CMK (cell line): Measurements from ENCODE around the gene SLC1A6.
"Not testable (repeated sequence)": the region's sequence is repeated elsewhere in the genome, so short reads cannot be mapped to it uniquely, and the experiment has no call there.

Experiments used
- DNase-seq: peaks from one replicate; pipeline ENCODE4 v3.0.0-alpha.2; 2010; ENCODE audit warnings: low read depth

SLC1A6 gene

DNA sequence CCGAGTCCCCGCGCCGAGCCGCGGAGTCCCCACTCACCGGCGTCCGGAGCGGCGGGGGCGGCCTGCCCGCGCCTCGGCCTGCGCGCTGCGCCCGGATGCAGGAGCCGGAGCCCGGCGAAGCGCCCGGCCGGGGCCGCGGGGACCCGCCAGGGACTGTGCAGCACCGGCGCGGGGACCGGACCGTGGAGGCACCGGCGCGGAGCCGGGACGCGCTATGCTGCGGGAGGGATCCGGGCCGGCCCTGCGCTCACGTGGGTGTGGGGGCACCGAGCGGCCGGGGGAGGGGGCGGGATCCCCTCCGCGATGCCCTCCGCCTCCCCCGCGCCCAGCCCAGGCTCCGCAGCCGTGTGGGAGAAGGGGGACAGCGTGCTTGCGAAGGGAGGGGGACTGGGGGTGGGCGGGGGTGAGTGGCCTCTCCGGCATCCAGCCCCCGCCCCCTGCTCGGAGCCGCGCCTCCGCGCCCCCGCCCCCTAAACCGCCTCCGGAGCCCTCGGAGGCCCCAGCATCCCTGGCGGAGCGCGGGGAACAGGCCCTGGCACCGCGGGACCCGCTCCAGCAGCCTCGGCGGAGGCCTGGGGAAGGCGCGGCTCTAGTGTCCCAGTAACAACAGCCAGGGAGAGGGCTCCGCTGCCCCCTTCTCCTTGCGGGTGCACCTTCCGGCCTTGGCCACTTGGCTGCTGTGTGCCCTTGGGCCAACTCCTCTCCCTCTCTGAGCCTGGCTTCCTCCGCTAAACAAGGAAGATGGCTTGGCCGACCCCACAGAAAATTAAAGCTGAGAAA lies at the start of gene SLC1A6:
Gene SLC1A6 (minus strand): TSS at position 389 of the 780 bp plus-strand sequence. CDS start 6,954 bp downstream, outside the sequence.
- no peak for DNase-seq

DNA sequence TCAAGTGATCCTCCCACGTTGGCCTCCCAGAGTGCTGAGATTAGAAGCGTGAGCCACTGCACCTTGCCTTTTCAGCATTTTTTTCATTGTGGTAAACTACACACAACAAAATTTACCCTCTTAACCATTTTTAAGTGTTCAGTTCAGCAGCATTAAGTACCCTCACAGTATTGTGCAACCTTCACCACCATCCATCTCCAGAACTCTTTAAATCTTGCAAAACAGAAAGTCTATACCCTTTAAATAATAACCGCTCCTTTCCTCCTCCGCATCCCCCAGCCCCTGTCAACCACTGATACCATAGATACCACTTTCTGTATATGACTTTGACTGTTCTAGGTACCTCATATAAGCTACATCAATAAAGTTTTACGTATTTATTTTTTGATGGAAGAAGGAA lies 48.8 kb upstream of the SLC1A6 start:
- DNase-seq = no peak

DNA sequence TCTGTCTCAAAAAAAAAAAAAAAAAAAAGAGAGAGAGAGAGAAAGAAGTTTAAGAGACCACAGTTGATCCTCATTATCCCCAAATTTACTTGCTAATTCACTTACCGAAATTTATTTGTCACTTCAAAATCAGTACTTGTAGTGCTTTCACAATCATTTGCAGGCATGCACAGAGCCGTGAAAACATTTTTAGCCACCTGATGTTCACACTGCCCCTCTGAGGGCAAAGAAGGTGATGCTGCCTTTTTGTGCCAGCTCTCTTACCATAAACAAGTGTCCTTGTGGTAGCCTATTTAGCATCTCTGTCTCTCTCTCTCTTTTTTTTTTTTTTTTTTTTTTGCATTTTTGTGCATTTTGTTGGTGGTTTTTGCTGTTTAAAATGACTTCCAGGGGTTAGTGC lies 45.6 kb upstream of the SLC1A6 start:
- no peak for DNase-seq

DNA sequence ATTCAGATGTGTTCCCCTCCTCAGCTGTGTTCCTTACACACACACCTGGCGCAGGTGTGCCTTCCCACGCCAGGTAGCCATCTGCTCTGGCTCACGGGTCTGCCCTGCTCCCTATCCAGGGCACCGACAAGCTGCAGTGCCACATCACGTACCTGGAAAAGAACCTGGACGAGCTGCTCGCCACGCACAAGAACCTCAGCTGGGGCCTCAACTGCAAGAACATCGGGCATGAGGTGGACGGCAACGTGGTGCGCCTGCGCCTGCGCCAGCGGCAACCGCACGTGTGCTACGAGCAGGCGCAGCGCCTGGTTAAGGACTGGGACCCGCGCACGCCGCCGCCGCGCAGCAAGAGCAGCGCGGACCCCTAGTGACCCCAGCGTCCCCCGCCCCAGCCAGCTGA lies 43.1 kb upstream of the SLC1A6 start:
- no peak for DNase-seq

DNA sequence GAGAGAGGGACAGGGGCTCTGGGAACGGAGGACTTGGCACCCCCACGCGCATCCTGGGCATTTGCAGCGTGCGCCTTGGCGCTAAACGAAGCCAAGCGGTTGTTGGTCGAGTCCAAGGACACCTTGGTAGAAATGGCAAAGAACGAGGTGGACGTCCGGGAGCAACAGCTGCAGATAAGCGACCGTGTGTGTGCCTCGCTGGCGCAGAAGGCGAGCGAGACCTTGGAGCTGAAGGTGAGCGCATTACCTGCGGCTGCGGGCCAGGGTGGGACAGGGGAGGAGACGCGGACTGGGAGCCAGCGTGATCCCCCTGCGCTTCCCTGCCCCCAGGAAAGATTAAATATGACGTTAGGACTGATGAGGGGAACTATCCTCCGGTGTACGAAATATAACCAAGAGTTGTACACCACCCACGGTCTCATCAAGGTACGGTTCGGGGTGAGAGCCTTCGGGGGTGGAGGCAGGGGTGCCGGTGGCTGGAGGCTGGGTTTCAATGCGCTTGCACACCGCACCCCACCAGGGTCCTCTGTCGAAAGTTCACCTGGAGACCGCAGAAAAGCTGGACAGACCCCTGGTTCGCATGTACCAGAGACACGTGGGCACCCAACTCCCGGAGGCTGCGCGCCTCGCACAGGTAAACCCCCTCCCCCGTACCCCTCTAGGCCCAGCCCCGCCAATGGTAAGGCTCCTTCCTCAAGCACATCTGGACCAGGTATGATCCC lies 41.8 kb upstream of the SLC1A6 start:
- no peak for DNase-seq

DNA sequence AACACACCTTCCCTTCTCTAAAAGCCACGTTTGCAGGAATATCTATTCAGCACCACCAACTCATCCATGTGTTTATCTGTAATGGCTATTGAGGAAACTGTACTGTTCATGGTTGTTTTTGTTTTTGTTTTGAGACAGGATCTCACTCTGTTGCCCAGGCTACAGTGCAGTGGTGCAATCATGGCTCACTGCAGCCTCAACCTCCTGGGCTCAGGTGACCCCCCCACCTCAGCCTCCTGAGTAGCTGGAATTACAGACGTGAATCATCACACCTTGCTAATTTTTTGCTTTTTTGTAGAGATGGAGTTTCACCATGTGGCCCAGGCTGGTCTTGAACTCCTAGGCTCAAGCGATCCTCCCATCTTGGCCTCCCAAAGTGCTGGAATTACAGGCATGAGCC lies 39.2 kb upstream of the SLC1A6 start:
- DNase-seq = not testable (repeated sequence)

DNA sequence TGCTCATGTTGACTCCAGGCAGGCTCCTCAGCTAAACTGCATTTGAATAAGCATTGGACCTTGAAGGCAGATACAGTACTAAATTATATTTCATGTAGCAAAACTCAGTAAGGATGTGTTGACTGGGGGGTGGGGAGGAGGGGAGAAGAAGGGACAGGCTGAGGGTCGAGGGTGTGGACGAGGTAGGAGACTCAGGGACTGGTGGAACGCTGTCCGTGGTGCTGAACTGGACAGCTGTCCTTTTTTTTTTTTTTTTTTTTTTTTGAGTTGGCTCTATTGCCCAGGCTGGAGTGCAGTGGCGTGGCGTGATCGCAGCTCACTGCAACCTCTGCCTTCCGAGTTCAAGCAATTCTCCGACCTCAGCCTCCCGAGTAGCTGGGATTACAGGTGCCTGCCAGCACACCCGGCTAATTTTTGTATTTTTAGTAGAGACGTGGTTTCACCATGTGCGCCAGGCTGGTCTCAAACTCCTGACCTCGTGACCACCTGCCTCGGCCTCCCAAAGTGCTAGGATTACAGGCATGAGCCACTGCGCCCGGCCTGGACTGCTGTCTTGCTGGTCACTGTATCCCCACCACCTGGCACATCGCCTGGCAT lies 36.4 kb upstream of the SLC1A6 start:
- peak; percentile 18 for DNase-seq

DNA sequence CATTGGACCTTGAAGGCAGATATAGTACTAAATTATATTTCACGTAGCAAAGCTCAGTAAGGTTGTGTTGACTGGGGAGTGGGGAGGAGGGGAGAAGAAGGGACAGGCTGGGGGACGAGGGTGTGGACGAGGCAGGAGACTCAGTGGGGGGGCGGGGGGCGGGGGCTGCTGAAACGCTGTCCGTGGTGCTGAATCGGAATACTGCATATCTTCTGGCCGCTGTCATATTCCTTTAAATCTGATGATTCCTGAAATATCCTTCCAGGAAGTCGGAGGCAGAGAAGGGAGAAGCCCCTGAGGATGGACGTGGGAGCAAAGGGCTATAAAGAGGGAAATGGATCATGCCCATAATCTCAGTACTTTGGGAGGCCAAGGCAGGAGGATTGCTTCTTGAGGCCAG lies 34.9 kb upstream of the SLC1A6 start:
- DNase-seq = no peak

DNA sequence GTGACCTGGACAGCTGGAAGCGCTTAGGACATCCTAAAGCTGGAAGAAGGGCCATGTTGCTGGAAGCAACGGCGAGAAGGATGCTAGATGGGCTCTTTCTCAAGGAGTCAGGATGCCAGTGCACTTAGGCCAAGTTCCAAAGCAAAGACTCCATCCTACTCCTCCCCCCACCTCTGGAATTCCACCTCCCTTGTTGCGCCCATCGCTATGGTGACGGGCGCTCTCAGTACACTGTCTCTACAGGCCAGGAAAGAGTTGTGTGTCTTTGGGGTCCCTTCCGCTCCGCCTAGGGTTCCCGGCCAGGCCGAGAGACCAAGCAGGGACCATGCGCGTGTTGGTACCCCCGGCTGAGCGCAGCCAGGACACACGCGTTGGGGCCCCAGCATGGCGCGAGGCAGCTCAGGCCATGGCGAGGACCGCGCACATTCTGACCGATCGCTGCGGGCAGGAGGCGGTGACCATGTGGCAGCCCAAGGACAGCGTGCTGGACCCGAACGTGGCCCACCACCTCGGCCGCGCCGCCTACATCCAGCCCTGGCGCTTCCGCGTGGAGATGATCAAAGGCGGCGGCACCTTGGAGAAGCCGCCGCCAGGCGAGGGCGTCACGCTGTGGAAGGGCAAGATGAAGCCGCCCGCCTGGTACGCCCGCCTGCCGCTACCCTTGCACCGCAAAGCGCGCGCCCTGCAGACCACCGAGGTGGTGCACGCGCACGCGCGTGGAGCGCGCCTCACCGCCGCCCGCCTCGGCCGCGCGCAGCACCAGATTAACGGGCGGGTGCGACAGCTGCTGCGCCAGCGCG lies 31.0 kb upstream of the SLC1A6 start:
- no peak for DNase-seq

DNA sequence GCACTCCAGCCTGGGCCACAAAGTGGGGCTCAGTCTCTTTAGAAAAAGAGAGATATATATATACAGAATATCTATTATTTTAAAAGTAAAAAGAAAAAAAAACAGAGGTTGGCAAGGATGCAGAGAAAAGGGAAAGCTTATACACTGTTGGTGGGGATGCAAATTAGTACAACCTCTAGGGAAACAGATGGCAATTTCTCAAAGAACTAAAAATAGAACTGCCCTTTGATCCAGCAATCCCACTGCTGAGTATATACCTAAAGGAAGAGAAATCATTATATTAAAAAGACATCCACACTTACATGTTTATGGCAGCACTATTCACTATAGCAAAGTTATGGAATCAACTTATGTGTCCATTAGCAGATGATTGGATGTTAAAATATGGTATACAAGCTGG lies 28.6 kb upstream of the SLC1A6 start:
- DNase-seq = no peak

DNA sequence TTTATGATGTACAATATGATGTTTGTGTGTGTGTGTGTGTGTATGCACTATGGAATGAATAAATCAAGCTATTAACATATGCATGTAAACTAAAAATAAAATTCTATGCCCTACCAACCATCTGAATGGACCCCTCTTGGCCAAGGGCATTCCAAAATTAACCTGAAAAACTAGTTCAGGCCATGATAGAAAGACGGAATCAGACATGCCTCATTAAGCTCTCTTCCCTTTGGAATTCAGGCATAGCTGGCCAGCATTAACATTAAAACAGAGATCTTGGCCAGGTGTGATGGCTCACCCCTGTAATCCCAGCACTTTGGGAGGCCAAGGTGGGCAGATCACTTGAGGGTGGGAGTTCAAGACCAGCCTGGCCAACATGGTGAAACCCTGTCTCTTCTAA lies 18.3 kb upstream of the SLC1A6 start:
- no peak for DNase-seq

DNA sequence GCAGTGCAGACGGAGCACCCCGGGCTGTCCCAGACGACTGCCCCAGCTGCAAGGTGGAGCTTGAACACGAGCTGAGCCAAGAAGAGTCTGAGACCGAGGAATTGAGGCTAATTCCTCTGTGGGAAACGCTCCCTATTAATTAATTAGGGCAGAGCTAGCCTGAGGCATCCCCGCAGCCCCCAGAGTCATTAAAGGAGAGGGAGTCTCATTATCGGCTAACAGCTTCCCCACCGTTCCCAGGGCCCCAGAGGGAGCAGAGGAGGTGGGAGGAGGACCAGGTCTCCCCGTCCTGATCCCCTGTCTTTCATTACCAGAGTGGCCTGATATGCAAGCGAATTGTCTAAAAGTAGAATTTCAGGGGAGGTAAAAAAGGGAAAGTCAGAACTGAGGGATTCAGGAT lies 13.1 kb upstream of the SLC1A6 start:
- no peak for DNase-seq

DNA sequence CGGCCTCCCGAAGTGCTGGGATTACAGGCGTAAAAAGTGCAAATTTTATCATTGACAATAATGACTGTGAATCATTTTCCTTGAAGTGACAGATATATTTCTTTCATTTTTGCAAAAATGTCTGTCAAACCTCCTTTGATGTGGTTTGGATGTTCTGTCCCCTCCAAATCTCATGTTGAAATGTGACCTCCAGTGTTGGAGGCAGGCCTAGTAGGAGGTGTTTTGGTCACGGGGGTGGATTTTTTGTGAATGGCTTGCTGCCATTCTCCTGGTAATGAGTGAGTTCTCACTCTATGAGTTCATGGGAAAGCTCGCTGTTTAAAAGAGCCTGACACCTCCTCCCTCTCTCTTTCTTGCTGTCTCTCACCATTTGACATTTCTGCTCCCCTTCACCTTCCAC lies 5.5 kb upstream of the SLC1A6 start:
- DNase-seq = no peak

DNA sequence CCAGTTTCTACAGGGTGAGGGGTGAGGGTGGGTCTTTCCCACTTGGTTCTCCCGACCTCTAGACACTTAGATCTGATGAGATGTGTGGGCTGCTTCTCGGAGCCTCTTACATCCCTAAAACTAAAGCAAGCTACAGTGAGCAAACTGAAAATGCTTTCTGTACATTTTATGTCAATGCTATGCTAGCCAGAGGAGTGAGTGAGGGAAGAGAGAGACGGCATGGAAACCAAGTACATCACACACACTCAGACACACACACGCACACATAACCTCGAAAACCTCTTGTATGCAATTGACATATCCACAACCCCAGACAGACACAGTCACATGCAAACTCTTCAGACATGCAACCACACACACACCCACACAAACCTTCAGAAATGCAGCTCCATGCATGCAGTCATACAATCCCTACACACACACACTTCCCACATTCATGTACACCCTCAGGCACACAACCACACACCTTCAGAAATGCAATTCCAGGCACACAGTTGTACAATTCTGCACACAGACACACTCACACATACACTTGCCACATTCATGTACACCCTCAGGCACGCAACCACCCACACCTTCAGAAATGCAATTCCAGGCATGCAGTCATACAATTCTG lies 1.4 kb downstream of the SLC1A6 start:
- no peak for DNase-seq

DNA sequence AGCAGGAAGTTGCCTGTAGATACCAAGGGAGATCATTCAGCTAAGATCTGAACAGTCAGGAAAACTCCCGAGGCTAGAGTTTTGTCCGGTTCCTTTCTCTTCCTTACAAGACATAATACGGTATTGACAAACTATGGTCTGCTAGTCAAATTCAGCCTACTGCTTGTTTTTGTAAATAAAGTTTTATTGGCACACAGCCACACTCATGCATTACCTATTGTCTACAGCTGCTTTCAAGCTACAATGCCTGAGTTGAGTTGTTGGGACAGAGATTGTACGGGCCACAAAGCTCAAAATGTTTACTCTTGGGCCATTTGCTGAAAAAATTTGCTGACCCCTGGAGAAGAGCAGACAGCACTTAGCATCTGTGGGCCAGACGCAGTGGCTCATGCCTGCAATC lies 2.5 kb downstream of the SLC1A6 start:
- no peak for DNase-seq

DNA sequence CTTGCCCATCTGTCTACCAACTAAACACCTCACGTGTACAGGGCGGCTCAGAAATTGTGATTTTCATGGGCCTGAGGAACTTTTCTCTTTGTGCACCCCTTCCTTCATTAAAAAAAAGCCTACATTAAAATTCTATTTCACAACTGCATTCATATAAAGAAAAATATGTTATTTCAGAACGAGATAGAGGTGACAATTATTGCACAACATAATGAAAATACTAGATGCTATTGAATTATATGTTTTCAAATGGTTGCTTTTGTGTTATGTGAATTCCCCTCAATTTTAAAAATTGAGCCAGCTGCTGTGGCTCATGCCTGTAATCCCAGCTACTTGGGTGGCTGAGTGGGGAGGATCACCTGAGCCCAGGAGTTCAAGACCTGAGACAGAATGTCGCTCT lies 5.2 kb downstream of the SLC1A6 start:
- DNase-seq = no peak

DNA sequence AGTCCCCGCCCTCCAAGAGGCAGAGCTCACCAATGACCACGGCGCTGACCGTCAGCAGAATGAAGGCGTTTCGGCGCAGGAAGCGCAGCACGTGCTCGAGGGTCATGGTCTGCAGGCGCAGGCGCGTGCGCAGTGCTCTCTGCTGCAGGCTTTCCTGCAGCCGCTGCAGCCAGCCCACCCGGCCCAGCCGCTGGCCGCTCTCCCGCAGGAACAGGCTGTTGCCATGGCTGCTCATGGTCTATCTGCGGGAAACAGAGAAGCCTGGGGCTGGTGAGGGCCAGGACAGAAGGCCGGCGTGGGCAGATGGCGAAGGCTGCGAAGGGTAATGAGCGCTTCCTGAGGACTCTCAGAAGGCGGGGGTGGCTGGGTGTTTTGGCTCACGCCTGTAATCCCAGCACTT lies 7.0 kb downstream of the SLC1A6 start:
- no peak for DNase-seq

DNA sequence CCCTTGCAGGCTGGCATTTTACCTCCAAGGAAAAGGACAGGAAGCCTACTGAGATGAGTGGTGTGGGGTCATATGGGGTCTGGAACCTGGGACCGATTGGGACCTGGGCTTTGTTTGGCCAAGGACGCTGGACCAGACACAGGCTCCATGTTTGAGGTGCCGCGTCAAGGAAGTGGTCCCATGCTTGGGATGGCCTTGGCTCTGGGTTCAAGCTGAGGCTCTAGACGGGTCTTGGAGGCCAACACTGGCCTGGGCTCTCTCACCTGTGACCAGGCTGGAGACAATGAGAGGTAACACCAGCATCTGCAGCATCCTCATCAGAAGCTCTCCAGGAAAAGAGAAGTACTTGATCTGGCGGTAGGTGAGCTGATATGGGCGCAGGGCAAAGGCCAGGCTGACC lies 8.2 kb downstream of the SLC1A6 start:
- no peak for DNase-seq

DNA sequence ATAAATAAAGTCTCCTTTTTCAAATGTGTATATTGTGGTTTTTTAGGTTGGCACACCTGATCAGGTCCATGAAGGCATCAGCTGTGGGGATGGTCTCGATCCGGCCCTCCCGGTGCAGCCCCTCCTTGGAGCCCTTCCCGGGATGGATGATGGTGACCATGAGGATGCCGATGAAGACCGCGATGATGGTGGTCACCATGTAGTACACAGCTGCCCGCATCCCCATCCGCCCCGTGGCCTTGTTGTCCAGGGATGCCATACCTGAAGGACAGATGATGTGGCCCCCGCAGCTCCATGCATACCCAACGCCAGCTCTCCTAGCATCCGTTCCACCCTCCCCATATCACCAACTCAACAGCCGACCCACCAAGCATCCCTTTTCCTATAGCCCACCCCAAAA lies 11.4 kb downstream of the SLC1A6 start:
- no peak for DNase-seq

DNA sequence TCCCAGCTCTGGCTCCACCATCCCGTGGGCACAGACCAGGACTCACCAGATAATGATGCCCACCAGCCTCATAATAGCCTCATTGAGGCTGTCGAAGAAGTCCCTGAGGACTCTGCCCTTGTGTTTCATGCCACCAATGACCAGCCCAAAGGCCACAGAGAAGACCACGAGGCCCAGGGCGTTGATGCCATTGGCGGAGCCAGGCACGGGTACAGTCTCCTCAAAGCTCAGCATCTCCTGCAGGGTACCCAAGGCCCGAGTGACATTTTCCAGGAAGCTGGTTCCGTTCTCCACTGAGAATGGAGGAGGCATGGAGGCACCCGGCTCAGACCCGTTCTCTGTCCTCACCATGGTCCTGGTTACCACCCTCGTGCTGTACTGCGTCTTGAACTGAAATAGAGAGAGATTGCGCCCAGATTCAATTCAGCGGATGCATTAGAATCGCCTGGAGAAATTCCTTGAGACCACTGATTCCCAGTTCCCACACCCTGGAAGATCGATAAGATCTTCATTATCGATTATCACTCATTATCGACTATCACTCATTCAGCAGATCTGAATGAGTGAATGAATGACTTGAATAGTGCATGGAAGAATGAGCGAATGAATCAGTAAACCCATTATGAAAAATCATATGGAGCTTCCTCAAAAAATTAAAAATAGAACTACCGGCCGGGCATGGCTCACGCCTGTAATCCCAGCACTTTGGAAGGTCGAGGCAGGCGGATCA lies 17.5 kb downstream of the SLC1A6 start:
- no peak for DNase-seq

DNA sequence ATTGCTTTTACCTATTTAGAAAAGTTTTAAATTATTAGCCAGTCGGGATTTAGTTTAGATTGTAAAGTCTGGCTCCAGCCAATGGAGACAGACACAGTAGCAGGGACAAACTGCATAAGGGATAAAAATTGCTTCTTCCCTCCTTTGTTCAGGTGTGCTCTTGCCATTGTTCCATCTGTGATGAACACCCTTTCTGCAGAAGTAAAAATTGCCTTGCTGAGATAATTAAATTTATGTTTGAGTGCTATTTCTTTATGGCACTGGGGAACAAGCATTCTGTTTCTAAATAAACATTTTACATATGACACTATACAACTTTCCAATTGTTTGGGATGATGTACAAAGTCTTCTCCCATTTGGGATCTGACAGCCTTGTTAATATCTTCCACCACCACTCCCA lies 20.4 kb downstream of the SLC1A6 start:
- DNase-seq = no peak
